Measurements from ENCODE around the gene ZXDC. TPM values are rescaled to one million over a fixed set of nuclear protein-coding genes. Genes with fewer than 3 reads are reported as not detected.
A peak's percentile ranks its signal among the peaks of the same experiment; 100 is the strongest.

The ZXDC gene
- total RNA-seq, 2 donors from 2014 or later, result 23.9 to 26.9 TPM

GRCh38 chr3:126394977-126395321 is 80.7 kb downstream of the ZXDC start:
- ATAC-seq (no peak), DNase-seq (ENCODE audit: low spot score in 2 of 2) (peak in 1 of 2 donors; percentile 48)
- no peak overlapping the region for H3K27ac Mint-ChIP-seq
- H3K36me3 Mint-ChIP-seq, result no peaks in the 10 kb centered on the region
- no peaks in the 10 kb centered on the region for H3K9me3 Mint-ChIP-seq

DNA sequence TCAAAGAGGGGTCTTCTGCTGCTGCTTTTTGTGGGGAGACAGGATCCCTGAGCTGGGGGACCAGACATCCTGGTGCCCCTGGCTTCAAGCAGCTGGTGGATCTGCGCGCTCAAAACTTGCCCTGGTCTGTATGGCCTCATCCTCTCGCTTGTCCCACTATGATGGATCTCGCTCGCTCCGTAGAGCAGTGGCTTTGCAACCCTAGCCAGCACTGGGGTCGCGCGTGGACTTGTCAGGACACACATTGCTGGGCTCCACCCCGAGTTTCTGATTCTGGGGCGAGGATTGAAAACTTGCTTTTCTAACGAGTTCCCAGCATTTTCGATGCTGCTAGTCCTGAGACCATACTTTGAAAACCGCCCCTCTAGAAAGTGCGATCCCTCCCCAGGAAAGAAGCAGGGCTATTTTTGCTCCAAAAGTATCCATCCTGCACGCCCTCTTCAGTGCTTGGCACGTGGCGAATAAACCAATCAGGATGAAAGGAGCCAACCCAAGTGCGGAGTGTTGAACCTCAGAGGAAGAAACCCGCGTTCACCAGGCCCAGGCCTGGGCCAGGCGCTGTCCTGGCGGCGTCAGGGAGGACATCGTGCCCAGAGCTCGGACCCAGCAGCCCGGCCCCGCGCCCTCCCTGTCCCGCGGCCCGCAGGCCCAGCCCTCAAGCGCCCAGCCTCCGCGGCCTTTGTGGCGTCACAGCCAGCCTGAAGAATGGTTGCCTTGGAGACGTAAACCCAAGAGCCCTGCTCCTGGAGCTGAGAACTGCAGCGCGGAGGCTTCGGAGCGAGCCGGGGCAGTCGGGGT is 81.3 kb downstream of the ZXDC start, which contains the start of gene CFAP100:
Gene CFAP100 (plus strand): TSS at position 731 of the 798 bp plus-strand sequence. CDS start 1,092 bp downstream, outside the sequence.
- no peaks in the 10 kb centered on the region for H3K36me3 Mint-ChIP-seq
- ATAC-seq (peak in 1 of 2 donors; percentile 18), DNase-seq (ENCODE audit: low spot score in 2 of 2) (peak in 1 of 2 donors; percentile 34)
- no peak within 1 kb of the TSS for H3K27ac Mint-ChIP-seq
- H3K9me3 Mint-ChIP-seq, result no peaks in the 10 kb centered on the region

DNA sequence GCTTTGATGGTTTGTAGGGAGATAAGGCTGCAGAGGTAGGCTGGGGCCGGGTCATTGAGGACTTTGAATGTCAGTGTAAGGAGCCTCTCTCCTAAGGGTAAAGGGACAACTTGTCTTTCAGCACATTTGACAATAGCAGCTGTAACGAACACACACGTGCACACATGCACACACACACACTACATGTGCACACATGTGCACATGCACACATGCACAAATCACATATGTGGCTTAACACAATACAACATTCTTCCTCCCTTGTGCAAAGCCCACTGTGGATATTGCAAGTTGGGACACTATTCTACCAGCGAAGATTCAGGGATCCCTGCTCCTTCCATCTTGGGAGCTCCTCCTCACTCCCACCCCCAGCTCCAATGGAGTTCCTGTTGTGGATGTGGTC is 82.1 kb downstream of the ZXDC start:
- Mint-ChIP-seq H3K36me3 (no peaks in the 10 kb centered on the region), H3K27ac (no peak overlapping the region), H3K9me3 (no peaks in the 10 kb centered on the region)
- ATAC-seq (no peak), DNase-seq (ENCODE audit: low spot score in 2 of 2) (no peak)

DNA sequence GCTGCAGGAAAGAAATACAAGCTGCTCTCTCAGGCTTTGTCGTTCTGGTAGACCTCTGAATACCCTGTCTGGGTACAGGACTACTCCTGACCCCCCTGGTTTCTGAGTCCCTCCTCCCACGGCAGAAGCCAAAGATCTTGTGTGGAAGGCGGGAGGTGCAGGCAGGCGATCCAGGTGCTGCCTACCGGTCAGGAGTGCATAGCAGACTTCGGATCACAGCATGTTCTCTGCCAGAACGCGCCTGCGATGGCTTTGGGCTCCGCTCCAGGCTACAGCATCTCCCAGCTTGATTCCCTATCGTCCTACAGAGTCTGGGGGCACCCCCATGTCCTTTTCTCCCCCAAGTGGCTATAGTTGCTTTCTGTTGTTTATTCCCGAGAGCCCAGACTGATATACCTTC is 83.4 kb downstream of the ZXDC start:
- Mint-ChIP-seq H3K9me3 (no peaks in the 10 kb centered on the region), H3K36me3 (no peaks in the 10 kb centered on the region), H3K27ac (no peak overlapping the region)
- no peak for ATAC-seq
- DNase-seq (ENCODE audit: low spot score in 2 of 2), result no peak

DNA sequence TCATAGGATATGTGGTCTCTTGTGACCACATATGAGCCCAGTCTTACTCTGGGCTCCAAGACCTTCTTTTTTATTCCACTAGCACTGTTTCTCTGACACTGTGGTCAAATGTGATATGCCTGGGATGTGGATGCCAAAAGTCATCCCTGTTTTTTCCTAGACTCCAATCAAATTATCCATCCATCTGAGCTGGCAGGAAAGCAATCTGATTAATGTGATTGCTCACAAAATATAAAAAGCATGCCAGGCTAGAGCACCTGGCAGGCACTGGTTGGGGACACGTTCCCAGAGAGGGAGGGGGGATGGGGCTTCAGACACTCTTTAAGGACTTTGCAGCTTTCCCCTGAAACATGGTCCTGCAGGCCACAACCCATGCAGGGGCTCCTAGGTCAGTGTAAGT is 84.1 kb downstream of the ZXDC start:
- Mint-ChIP-seq H3K9me3 (no peaks in the 10 kb centered on the region), H3K36me3 (no peaks in the 10 kb centered on the region), H3K27ac (no peak overlapping the region)
- ATAC-seq, result no peak
- DNase-seq (ENCODE audit: low spot score in 2 of 2), result no peak

GRCh38 chr3:126390751-126391150 is 84.9 kb downstream of the ZXDC start:
- H3K9me3 Mint-ChIP-seq, result no peaks in the 10 kb centered on the region
- DNase-seq (ENCODE audit: low spot score in 2 of 2) (no peak), ATAC-seq (no peak)
- no peak overlapping the region for H3K27ac Mint-ChIP-seq
- no peaks in the 10 kb centered on the region for H3K36me3 Mint-ChIP-seq

GRCh38 chr3:126390201-126390600 is 85.5 kb downstream of the ZXDC start:
- no peaks in the 10 kb centered on the region for H3K36me3 Mint-ChIP-seq
- ATAC-seq, result no peak
- H3K27ac Mint-ChIP-seq, result no peak overlapping the region
- no peaks in the 10 kb centered on the region for H3K9me3 Mint-ChIP-seq
- no peak for DNase-seq (ENCODE audit: low spot score in 2 of 2)

- Mint-ChIP-seq H3K27ac (no peak overlapping the region), H3K36me3 (no peaks in the 10 kb centered on the region), H3K9me3 (no peaks in the 10 kb centered on the region)
- DNase-seq (ENCODE audit: low spot score in 2 of 2) (no peak), ATAC-seq (no peak)
Measured at GRCh38 chr3:126389794-126390146, 85.9 kb downstream of the ZXDC start.

DNA sequence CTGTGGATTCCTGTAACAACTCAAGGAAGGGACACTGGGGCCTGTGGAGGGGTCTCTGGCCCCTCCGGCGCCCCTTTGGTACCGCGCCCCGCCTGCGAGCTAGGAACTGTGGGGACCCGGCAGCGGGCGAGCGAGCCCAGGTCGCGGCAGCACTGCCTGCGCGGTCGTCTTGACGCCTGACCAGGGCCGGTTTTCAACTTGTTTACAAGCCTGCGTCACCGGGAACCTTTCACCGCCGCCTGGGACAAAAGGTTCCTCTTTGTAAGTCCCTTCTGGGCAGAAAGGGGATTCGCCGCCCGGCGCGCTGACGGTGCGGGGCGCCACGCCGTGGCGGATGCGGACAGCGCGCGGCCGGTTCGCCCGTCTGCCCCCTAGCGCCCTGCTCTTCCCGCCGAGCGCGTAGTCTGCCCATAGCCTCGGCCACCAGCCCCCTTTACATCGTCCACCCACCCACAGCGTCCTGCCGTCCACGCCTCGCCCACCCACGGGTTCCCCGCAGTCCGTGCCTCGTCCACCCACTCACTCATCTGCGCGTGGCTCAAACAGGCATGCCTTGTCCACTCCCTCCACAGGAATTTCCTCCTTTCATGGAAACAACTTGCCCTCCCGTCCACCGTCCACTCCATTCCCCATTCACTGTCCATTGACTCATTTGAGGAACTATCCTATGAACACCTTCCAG is 86.4 kb downstream of the ZXDC start:
- Mint-ChIP-seq H3K9me3 (no peaks in the 10 kb centered on the region), H3K27ac (no peak overlapping the region), H3K36me3 (no peaks in the 10 kb centered on the region)
- DNase-seq (ENCODE audit: low spot score in 2 of 2), result peak in 1 of 2 donors; percentile 56
- peak; percentile 88 to 93 for ATAC-seq

Other genes with a start within 250 kb of the ZXDC start
- gene KLF15, start 118.5 kb downstream of the ZXDC start, total RNA-seq, result under 1 TPM in 1 of 2 donors, not detected in 1; 0.68 TPM
- not detected for gene CFAP100, start 81.0 kb downstream of the ZXDC start, total RNA-seq
- gene UROC1, start 41.9 kb upstream of the ZXDC start, total RNA-seq, result not detected
- not detected for gene CHST13, start 48.3 kb upstream of the ZXDC start, total RNA-seq
- gene C3orf22, start 83.0 kb upstream of the ZXDC start, total RNA-seq, result not detected
- 1 to 10 TPM; 2.3 to 3.2 TPM for gene TXNRD3, start 179.2 kb upstream of the ZXDC start, total RNA-seq
- gene CHCHD6, start 228.3 kb upstream of the ZXDC start, total RNA-seq, result 10 to 100 TPM; 13.6 to 19.7 TPM

Measured in activated naive CD4-positive, alpha-beta T cell treated with anti-CD3 and anti-CD28 coated beads, Interleukin-2, amount 50 U/mL, for 72 hours (primary cell).